Activated naive CD4-positive, alpha-beta T cell treated with anti-CD3 and anti-CD28 coated beads, Interleukin-2, amount 50 U/mL, for 16 hours (primary cell): ENCODE results near the gene CD109.
A peak's percentile ranks its signal among the peaks of the same experiment; 100 is the strongest.

ENCODE experiments used
- DNase-seq: peaks from one replicate; pipeline ENCODE4 v3.0.0-alpha.2; 2020

The CD109 gene

DNA sequence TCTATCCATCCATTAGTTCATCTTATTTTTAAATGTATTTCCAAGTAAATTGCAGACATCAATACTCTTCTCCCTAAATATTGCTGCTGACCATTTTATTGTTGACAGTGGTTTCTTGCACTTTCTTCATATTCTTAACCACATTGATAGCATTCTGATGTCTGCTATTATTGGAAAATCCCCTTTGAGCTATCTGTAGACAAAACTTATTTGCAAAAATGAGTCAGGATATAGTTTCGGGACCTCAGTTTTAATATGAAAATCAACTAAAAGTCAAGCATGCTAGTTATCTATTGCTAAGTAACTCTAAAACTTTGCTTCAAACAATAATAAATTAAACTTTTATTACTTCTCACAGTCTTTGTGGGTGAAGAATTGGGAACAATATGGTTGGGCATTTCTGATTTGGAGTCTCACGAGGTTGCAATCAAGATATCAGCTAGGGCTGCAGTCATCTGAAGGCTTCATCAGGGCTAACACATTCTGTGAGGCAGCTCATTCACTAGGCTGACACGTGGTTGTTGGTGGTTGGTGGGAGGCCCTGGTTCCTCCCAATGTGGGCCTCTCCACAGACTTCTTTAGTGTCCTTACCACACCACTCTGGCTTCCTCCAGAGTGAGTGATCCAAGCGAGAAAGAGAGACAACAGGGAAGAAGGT lies 32.7 kb downstream of the CD109 start:
- no peak for DNase-seq

- no peak for DNase-seq
These were observed 35.3 kb downstream of the CD109 start for GRCh38 chr6:73731285-73731684.

GRCh38 chr6:73732845-73733675 lies 37.1 kb downstream of the CD109 start:
- DNase-seq, result peak; percentile 65

- no peak for DNase-seq
These were observed 37.8 kb downstream of the CD109 start for GRCh38 chr6:73733791-73734190.

GRCh38 chr6:73734832-73735453 lies 38.9 kb downstream of the CD109 start:
- no peak for DNase-seq

- DNase-seq, result no peak
These were observed 42.5 kb downstream of the CD109 start for GRCh38 chr6:73738367-73739028.

DNA sequence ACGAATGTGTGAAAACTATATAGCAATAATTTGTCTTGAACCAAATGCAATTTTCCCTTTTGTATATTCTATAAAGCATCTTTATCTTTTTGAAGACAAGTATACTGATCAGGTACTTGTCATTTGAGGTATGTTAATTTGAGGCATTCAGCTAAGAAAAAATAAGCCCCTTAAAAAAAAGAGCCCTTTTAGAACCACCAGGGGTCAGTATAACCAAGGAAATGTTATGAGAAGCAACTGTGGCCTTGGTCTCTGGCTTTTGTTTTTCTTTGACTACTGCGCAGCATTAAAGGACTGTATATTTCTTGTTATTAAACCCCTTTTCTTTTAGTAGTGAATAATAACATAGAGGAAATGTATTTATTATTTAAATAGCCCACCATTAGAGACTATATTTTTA lies 43.1 kb downstream of the CD109 start:
- no peak for DNase-seq

DNA sequence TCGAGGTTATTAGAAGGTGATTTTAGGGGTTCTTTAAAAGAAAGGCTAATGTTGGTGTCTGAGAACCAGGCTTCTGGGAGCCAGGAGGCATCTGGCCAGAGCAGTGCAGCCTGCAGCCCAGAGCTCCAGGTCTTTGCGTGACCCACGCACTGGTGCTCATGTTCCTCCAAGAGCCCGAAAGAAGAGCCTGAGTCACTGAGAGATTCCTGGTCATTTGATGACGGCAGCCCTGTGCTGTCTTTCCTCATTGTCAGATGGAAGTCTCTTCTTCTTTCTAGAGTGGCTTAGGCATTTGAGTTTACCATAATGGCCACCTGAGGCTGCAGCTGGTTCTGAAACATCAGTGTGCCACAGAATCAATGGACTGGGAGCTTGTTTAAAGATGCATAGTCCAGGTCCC lies 46.4 kb downstream of the CD109 start:
- no peak for DNase-seq

- no peak for DNase-seq
These were observed 47.1 kb downstream of the CD109 start for GRCh38 chr6:73743081-73743480.

- no peak for DNase-seq
These were observed 47.6 kb downstream of the CD109 start for GRCh38 chr6:73743556-73743955.

DNA sequence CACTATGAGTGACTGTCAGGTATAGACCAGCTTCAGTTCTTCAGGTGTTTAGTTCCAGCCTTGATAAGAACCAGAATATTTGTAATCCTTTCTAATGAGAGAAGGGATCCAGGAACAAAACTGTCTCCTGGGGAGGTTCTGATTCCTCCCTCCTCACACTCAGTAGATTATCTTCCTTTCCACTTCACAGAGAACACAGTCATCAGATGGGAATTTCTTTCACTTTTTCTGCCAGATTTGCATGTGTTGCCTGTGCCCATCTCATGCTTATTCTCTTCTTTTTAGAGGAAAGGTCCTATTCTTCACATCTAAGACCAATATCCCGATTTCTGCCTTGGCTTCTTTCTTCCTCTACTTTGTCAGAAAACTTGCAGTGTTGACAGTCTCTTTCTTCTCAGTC lies 50.8 kb downstream of the CD109 start:
- no peak for DNase-seq

DNA sequence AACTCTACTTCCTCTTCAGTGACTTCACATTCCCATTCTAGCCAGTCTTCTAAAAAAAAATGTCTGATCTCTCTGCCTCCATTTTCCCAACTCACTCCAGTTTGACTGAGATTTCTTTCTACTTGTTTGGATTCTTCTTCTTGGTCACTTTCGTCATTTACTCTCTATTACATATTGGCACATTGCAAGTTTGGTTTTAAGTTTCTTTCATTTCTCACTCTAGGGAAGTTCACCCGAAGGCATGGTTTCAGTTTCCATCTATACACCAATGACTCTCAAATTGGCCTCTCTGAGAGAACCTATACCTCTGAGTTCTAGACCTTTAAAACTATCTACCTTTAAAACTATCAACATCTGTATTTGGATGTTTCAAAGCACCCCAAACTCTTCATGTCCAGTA lies 51.3 kb downstream of the CD109 start:
- no peak for DNase-seq

DNA sequence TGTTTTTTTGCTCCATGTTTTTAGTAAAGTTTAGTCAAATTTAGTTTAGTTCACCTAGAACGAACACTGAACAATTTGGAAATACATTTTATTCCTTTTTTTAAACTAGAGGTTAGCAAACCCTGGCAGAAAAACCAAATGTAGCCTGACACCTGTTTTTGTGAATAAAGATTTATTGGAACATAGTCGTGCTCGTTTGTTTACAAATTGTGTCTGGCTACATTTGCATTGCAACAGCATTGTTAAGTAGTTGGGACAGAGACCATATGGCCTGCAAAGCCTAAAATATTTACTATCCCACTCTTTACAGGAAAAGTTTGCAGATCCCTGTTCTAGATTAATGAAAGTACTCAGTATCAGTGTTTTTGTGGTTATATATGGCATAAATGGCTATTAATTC lies 56.9 kb downstream of the CD109 start:
- DNase-seq, result no peak

DNA sequence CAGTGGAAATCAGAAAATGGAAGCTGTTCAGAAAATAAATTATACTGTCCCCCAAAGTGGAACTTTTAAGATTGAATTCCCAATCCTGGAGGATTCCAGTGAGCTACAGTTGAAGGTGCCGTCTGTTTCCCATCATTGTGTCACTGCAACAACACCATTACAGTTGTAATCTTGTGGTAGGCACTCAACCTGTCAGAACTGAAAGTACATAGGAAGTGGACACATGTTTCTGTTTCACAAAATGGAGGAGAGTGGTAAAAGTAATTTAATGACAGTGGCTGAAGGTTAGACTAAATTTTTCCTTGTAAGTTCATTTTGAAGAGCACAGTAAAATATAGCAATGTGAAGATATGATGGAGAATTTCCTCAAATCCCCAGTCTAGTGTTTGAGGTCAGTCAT lies 70.0 kb downstream of the CD109 start:
- no peak for DNase-seq

- no peak for DNase-seq
These were observed 72.6 kb downstream of the CD109 start for GRCh38 chr6:73768558-73768957.

- no peak for DNase-seq
These were observed 74.0 kb downstream of the CD109 start for GRCh38 chr6:73769976-73770375.

DNA sequence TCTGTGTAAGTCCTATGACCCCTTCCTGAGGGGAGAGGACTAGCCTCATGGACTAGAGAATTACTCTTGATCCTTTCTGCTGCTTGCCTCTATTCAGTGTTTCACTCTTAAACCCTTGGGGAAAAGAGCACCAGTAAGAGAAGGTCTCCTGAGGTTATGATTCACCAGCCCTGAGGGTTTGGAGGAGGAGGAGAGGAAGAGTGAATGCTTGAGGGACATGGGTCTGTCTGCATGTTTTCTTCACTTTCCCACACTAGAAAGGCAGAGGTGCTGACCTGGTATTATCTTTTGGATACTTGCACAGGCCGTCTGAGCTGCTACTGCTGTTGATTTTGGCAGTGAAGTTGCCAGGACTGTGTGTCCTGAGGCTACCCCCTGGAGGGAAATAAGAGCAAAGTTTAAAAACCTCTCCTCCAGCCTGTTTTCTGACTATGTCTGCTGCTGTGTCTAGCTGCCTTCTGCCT lies 78.3 kb downstream of the CD109 start:
- DNase-seq, result no peak

- no peak for DNase-seq
These were observed 83.9 kb downstream of the CD109 start for GRCh38 chr6:73779943-73780342.

DNA sequence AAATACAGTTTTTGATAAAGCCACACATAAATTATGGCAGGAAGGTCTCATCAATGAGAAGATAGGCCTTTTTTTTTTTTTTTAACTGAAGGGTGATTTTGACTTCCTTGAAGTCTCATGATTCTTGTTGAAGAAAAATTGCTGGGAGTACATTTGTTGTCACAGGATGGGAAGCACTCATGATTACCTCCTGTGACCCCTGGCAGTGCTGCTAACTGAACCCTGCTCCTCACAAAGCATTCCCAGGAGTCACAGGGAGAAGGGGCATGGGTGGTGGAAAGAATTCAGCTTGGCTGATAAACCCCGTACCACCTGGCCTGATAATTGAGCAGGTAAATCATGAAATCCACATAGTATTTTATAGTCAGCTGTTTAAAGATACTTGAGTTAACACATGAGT lies 86.9 kb downstream of the CD109 start:
- no peak for DNase-seq

- DNase-seq, result no peak
These were observed 88.9 kb downstream of the CD109 start for GRCh38 chr6:73784726-73785505.

- no peak for DNase-seq
These were observed 94.6 kb downstream of the CD109 start for GRCh38 chr6:73790574-73790973.

- DNase-seq, result no peak
These were observed 95.3 kb downstream of the CD109 start for GRCh38 chr6:73791336-73791735.

DNA sequence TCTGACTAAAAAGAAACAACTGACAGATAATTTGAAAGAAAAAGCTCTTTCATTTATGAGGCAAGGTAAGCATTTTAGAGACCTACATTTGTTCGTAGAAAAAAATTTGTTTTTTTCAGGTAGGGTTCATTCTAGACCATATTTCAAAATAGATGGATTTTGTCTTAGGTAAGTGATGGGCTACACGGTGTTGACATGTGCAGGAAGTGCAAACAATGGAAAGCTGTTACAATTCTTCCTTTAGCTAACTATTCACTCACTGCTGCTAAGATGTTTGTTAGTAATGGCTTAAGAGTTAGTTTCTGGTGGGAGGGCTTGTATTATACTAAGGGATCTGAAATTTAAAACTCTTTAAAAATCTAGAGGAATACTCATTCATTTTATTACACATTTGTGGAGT lies 96.7 kb downstream of the CD109 start:
- DNase-seq, result no peak
